GM19452 (cell line): ENCODE data around the gene SH2D3C.
"Not testable (repeated sequence)": the region's sequence is repeated elsewhere in the genome, so short reads cannot be mapped to it uniquely, and the experiment has no call there.

Experiments
- ATAC-seq: cut with Tn5 transposase; IDR thresholded peaks from one replicate; pipeline ENCODE4 v1.9.1; 2021; ENCODE audit not compliant: unreplicated experiment

The SH2D3C gene

GRCh38 chr9:127785023-127785932, 6.8 kb upstream of the SH2D3C start:
- peak; percentile 42 for ATAC-seq

- ATAC-seq, result no peak
Observed at GRCh38 chr9:127783111-127784008, 4.9 kb upstream of the SH2D3C start.

- no peak for ATAC-seq
Observed at GRCh38 chr9:127781806-127782205, 3.3 kb upstream of the SH2D3C start.

GRCh38 chr9:127780909-127781308, 2.4 kb upstream of the SH2D3C start:
- not testable (repeated sequence) for ATAC-seq

GRCh38 chr9:127780126-127780885, 1.8 kb upstream of the SH2D3C start:
- no peak for ATAC-seq

GRCh38 chr9:127779136-127779981, 893 bp upstream of the SH2D3C start:
- peak; percentile 43 for ATAC-seq

- no peak for ATAC-seq
Observed at GRCh38 chr9:127777368-127777980, 992 bp downstream of the SH2D3C start.

GRCh38 chr9:127776924-127777289, 1.6 kb downstream of the SH2D3C start:
- ATAC-seq, result no peak

- ATAC-seq, result no peak
Observed at GRCh38 chr9:127776195-127776923, 2.1 kb downstream of the SH2D3C start.

- no peak for ATAC-seq
Observed at GRCh38 chr9:127773981-127774380, 4.5 kb downstream of the SH2D3C start.

GRCh38 chr9:127773272-127773671, 5.2 kb downstream of the SH2D3C start:
- ATAC-seq, result no peak

- no peak for ATAC-seq
Observed at GRCh38 chr9:127772603-127773002, 5.9 kb downstream of the SH2D3C start.

GRCh38 chr9:127771570-127772189, 6.8 kb downstream of the SH2D3C start:
- no peak for ATAC-seq

- ATAC-seq, result peak; percentile 81
Observed at GRCh38 chr9:127770905-127771569, 7.4 kb downstream of the SH2D3C start.

GRCh38 chr9:127770583-127770904, 7.9 kb downstream of the SH2D3C start:
- ATAC-seq, result no peak

- ATAC-seq, result no peak
Observed at GRCh38 chr9:127769929-127770582, 8.4 kb downstream of the SH2D3C start.

GRCh38 chr9:127769101-127769500, 9.4 kb downstream of the SH2D3C start:
- no peak for ATAC-seq

GRCh38 chr9:127768698-127769097, 9.8 kb downstream of the SH2D3C start:
- no peak for ATAC-seq
